Upper lobe of left lung (tissue), 6 donors: Measurements from ENCODE around the gene ADIPOR2. TPM values are rescaled to one million over a fixed set of nuclear protein-coding genes. Genes with fewer than 3 reads are reported as not detected.

ENCODE experiments used
- ATAC-seq, 2 donors: fragments of 200-7000 bp; cut with Tn5 transposase; one replicate each; pipeline ENCODE4 v1.9.1; 2022; ENCODE audit warnings: mild to moderate bottlenecking in 2 of 2, moderate library complexity in 2 of 2; ENCODE audit not compliant: low FRiP score in 2 of 2
- DNase-seq, 2 donors: peaks; one replicate each; pipeline ENCODE4 v3.0.0-alpha.2; 2019 to 2020
- H3K27ac ChIP-seq, 4 donors: fragments of 200-600 bp; sonication (generic); one replicate each; pipeline ENCODE4 v1.5.1; 2016 to 2019
- H3K27me3 ChIP-seq, 4 donors: fragments of 200-600 bp; sonication (generic); one replicate each; pipeline ENCODE4 v1.5.1; 2017 to 2019
- H3K36me3 ChIP-seq, 4 donors: fragments of 200-600 bp; sonication (generic); one replicate each; pipeline ENCODE4 v1.5.1; 2016 to 2019
- H3K4me1 ChIP-seq, 4 donors: fragments of 200-600 bp; sonication (generic); one replicate each; pipeline ENCODE4 v1.5.1; 2018 to 2019
- H3K4me3 ChIP-seq, 4 donors: fragments of 200-600 bp; sonication (generic); one replicate each; pipeline ENCODE4 v1.5.1; 2017 to 2019; ENCODE audit warnings: mild to moderate bottlenecking in 2 of 4, moderate library complexity in 1 of 4
- H3K9me3 ChIP-seq, 4 donors: fragments of 200-600 bp; sonication (generic); one replicate each; pipeline ENCODE4 v1.5.1; 2018 to 2019
- CTCF ChIP-seq, 6 experiments: fragments of 450-650 bp in 4 of 6; fragments of 200-600 bp in 2 of 6; sonication (generic) in 2 of 6; IDR thresholded peaks; one replicate each; pipeline ENCODE4 v1.5.1; 2016 to 2019; ENCODE audit warnings: antibody characterized with exemption in 6 of 6
- EP300 ChIP-seq, 4 donors: sonication (generic); formaldehyde crosslinking; IDR thresholded peaks; one replicate each; pipeline ENCODE4 v1.5.1; 2017; ENCODE audit warnings: antibody characterized with exemption in 4 of 4, control low read depth in 2 of 4
- POLR2A ChIP-seq, 4 donors: fragments of 450-650 bp; IDR thresholded peaks; one replicate each; pipeline ENCODE4 v1.5.1; 2016 to 2017; ENCODE audit warnings: antibody characterized with exemption in 4 of 4, mild to moderate bottlenecking in 2 of 4
- POLR2AphosphoS5 ChIP-seq, 2 donors: sonication (generic); formaldehyde crosslinking; IDR thresholded peaks; one replicate each; pipeline ENCODE4 v1.5.1; 2017; ENCODE audit warnings: antibody characterized with exemption in 2 of 2
- WGBS, 2 donors: methylation state at CpG; one replicate each; pipeline ENCODE4 v1.1.5; 2017 to 2018; 5-methylcytosine and 5-hydroxymethylcytosine counted together
- total RNA-seq, 6 donors: library from RNA; depleted of rRNA in 4 of 6; stranded (reverse); fragments of >200 nt in 4 of 6; gene quantifications; one replicate each; pipeline versions ENCODE4 v1.1.0 to v1.2.1, GENCODE V29; 2016 to 2021
- donor health status: DM: no; HTN: no; CAD: no; lungs with moderate emphysema.
- donor health status: DM: no; HTN: yes; CAD: no; lungs with severe emphysema.

ADIPOR2 gene
- total RNA-seq, 6 donors from 2014 or later, result 45.1 to 82.3 (median 68.6) TPM

- H3K9me3 ChIP-seq, result no peaks in the 10 kb centered on the region
- TF ChIP-seq POLR2A (IDR thresholded peaks at IDR 0.05), result no peak
- TF ChIP-seq CTCF (IDR thresholded peaks at IDR 0.05), result no peak
- no peak for TF ChIP-seq POLR2AphosphoS5 (IDR thresholded peaks at IDR 0.05)
- no peak for TF ChIP-seq EP300 (IDR thresholded peaks at IDR 0.05)
- H3K36me3 ChIP-seq, result no peaks in the 10 kb centered on the region
- peaks cover 0 to 18% (median 2%) of the 10 kb centered on the region in 4 donors for H3K27me3 ChIP-seq
- no peak within 1 kb of the TSS for H3K4me3 ChIP-seq
- H3K27ac ChIP-seq, result no peak within 1 kb of the TSS
- no peak for ATAC-seq
- WGBS, 2 donors, result 11 to 17% methylated on average over 34 of the region's 34 CpGs
- H3K4me1 ChIP-seq, result peaks cover 0 to 4% (median 0%) of the 10 kb centered on the region in 4 donors
- DNase-seq, result peak in 1 of 2 donors; percentile 79
These were observed 129.5 kb downstream of the ADIPOR2 start, which contains the start of gene LRTM2 for GRCh38 chr12:1820191-1820895. LRTM2 (plus strand) TSS chr12:1820565; CDS start chr12:1828149, 7,584 bp downstream.

- Histone ChIP-seq H3K27ac (no peak overlapping the region), H3K4me1 (peaks cover 0 to 4% (median 0%) of the 10 kb centered on the region in 4 donors), H3K27me3 (peaks cover 0 to 18% (median 2%) of the 10 kb centered on the region in 4 donors), H3K36me3 (no peaks in the 10 kb centered on the region), H3K4me3 (no peak overlapping the region), H3K9me3 (no peaks in the 10 kb centered on the region)
- no peak for ATAC-seq
- TF ChIP-seq CTCF (IDR thresholded peaks at IDR 0.05) (no peak), EP300 (IDR thresholded peaks at IDR 0.05) (no peak), POLR2AphosphoS5 (IDR thresholded peaks at IDR 0.05) (no peak), POLR2A (IDR thresholded peaks at IDR 0.05) (no peak)
- WGBS, 2 donors, result 70 to 74% methylated on average over 6 to 11 of the region's 11 CpGs
- DNase-seq, result no peak
These were observed 130.0 kb downstream of the ADIPOR2 start for GRCh38 chr12:1820896-1821291.

- H3K27ac ChIP-seq, result no peak overlapping the region
- no peaks in the 10 kb centered on the region for H3K36me3 ChIP-seq
- TF ChIP-seq CTCF (IDR thresholded peaks at IDR 0.05), result no peak
- no peak for TF ChIP-seq EP300 (IDR thresholded peaks at IDR 0.05)
- TF ChIP-seq POLR2A (IDR thresholded peaks at IDR 0.05), result no peak
- no peak for TF ChIP-seq POLR2AphosphoS5 (IDR thresholded peaks at IDR 0.05)
- peaks cover 0 to 18% (median 2%) of the 10 kb centered on the region in 4 donors for H3K27me3 ChIP-seq
- WGBS, 2 donors, result 23 to 41% methylated on average over 4 to 12 of the region's 12 CpGs
- ATAC-seq, result no peak
- no peak overlapping the region for H3K4me3 ChIP-seq
- no peaks in the 10 kb centered on the region for H3K9me3 ChIP-seq
- H3K4me1 ChIP-seq, result peaks cover 0 to 4% (median 0%) of the 10 kb centered on the region in 4 donors
- DNase-seq, result no peak
These were observed 130.9 kb downstream of the ADIPOR2 start for GRCh38 chr12:1821805-1822204.

GRCh38 chr12:1822699-1823098 is 131.8 kb downstream of the ADIPOR2 start:
- no peak overlapping the region for H3K27ac ChIP-seq
- peaks cover 0 to 4% (median 0%) of the 10 kb centered on the region in 4 donors for H3K4me1 ChIP-seq
- TF ChIP-seq POLR2A (IDR thresholded peaks at IDR 0.05) (no peak), EP300 (IDR thresholded peaks at IDR 0.05) (no peak), CTCF (IDR thresholded peaks at IDR 0.05) (no peak), POLR2AphosphoS5 (IDR thresholded peaks at IDR 0.05) (no peak)
- no peaks in the 10 kb centered on the region for H3K36me3 ChIP-seq
- H3K27me3 ChIP-seq, result peaks cover 0 to 18% (median 2%) of the 10 kb centered on the region in 4 donors
- no peaks in the 10 kb centered on the region for H3K9me3 ChIP-seq
- whole genome bisulfite sequencing, 2 donors, result 70 to 77% methylated on average over 6 to 11 of the region's 11 CpGs
- ATAC-seq (no peak), DNase-seq (no peak)
- no peak overlapping the region for H3K4me3 ChIP-seq
